NCI-H1105 (cell line): ENCODE measurements around the gene UBA7.
"Not testable (repeated sequence)": the region's sequence is repeated elsewhere in the genome, so short reads cannot be mapped to it uniquely, and the experiment has no call there.

ENCODE experiments used
- DNase-seq: peaks from one replicate; lab custom pipeline; 2025; lab: John Stamatoyannopoulos, UW

Gene UBA7, protein sequence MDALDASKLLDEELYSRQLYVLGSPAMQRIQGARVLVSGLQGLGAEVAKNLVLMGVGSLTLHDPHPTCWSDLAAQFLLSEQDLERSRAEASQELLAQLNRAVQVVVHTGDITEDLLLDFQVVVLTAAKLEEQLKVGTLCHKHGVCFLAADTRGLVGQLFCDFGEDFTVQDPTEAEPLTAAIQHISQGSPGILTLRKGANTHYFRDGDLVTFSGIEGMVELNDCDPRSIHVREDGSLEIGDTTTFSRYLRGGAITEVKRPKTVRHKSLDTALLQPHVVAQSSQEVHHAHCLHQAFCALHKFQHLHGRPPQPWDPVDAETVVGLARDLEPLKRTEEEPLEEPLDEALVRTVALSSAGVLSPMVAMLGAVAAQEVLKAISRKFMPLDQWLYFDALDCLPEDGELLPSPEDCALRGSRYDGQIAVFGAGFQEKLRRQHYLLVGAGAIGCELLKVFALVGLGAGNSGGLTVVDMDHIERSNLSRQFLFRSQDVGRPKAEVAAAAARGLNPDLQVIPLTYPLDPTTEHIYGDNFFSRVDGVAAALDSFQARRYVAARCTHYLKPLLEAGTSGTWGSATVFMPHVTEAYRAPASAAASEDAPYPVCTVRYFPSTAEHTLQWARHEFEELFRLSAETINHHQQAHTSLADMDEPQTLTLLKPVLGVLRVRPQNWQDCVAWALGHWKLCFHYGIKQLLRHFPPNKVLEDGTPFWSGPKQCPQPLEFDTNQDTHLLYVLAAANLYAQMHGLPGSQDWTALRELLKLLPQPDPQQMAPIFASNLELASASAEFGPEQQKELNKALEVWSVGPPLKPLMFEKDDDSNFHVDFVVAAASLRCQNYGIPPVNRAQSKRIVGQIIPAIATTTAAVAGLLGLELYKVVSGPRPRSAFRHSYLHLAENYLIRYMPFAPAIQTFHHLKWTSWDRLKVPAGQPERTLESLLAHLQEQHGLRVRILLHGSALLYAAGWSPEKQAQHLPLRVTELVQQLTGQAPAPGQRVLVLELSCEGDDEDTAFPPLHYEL

DNA sequence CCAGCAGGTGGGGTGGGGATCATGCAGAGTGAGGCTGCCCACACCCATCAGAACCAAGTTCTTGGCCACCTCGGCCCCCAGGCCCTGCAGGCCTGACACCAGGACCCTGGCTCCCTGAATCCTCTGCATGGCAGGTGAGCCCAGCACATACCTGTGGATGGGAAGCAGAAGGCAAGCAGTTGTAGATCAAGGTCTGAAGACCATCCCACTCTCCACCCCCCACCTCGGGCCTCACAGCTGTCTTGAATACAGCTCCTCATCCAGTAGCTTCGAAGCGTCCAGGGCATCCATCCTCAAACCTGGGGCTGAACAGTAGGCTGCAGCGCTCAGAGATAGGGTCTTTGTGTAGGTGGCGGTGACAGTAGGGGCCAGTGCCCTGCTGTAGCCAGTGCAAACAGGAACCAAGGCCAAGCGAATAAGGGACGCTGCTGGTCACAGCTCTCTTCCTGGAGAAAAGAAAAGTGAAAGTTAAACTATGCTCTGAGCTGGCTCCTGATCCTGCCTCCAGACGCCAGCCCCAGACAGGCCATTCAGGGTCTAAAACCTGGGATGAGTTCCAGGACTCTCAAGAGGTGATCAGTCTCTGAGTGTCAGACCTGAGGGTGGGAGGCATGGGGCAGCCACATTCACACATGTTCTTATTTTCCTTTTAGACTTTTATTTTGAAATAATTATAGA lies at the start of gene UBA7:
Gene UBA7, minus strand, starts transcription at position 457 of the 678 bp plus-strand sequence. Its CDS starts 166 bp downstream, at position 291.
- no peak for DNase-seq

DNA sequence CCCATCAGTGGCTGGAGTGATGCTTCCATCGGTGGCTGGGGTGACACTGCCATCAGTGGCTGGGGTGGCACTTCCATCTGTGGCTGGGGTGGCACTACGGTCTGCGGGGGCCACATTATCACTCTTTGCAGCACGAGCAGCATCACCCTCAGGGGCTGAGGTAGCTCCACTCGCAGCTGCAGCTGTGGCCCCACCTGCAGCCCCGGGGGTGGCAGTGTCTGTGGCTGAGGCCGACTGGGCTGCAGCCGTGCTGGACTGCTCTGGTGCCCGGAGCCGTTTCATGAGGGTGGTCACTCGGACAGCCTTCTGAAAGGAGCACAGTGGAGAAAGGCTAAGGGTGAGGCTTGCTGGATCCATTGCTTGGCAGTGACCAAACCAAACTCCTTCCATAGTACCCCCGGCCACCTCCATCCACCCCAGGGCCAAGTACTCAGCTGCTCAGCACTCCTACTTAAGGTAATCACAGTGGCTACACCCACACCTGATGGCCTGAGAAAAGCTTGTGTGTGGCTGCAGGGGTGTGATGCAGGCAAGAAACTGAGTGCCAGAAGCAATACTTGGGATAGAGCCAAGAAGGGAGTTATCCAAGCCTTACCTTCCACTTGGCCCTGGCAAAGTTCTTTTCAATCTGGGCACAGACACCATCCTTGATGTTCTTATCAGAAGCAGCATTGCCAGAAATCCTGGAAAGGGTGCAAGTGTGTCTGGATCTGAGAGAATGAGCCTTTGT lies 46.0 kb upstream of the UBA7 start:
- no peak for DNase-seq

DNA sequence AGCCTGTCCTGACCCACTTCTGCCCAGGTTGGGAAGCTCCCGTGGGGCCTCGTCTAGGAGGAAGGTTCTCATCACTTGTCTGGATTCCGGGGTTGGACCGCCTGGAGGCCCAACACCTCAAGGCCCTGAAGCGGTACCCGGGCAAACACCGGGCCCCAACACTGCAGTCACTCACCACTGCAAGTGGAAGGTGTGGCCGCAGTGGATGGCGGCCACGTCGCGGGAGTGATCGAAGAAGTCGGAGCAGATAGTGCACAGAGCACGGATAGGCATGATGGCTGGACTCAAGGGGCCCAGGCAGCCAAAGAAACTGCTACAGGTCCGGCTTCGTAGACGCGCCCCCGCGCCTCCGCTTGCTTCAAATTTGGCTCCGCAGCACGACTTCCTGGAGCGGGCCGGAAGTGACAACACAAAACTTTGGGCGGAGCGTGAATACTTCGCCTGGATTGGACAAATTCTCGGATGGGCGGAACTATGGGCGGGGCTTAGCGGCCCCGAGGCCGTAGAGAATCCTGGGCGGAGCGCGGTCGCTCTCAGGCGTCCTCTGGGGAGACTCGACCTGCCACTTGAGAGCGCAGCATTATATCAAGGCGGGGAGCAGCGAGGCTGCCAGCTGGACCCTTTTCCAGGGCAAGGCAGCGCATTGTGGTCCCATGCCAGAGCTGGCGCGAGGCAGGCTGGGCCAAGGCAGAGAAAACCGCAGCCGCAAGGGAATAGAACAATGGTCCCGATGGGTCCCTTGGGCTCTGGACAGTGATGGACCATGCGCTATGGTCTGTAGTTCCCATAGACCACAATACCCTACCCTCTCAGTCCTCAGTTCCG lies 42.6 kb upstream of the UBA7 start, which contains the start of gene TRAIP:
Gene TRAIP, minus strand, starts transcription at position 384 of the 825 bp plus-strand sequence. Its CDS starts 111 bp downstream, at position 273.
- peak; percentile 79 for DNase-seq

DNA sequence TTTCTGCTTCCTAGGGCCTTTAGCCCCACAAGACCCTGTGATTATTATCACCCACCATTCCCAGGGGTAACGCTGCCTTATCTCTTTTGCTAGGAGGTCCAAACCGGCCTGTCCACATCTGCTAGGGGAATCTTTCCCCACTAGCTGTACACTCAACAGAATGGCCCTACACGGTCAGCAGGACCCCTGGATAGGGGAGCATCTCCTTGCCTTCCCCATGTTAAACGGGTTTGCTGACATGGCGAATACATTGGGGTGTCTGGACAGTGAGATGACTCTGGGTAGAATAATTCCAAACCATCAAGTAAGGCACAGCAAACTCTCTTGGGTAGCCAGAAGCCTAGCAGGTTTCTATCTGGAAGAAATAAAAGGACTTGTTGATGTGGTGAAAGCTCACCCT lies 41.9 kb upstream of the UBA7 start:
- no peak for DNase-seq

DNA sequence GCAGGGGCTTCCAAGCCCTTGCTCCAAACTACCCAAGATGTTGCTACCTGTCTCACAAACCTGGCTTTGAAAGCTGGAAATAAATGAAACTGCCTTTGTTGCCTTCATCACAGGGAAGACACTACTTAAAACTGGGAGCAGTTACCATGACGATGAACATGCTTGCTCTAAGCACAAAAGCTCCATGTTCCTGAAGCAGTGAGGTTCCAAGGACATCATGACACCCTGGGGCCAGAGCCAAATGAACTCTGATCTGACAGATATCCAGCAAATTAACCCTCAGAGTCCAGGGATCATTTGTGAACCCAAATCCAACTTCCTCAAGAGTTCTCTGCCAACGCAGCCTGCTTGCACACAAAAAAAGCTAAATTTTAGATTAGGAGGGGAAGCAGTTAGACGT lies 31.9 kb upstream of the UBA7 start:
- DNase-seq: no peak

DNA sequence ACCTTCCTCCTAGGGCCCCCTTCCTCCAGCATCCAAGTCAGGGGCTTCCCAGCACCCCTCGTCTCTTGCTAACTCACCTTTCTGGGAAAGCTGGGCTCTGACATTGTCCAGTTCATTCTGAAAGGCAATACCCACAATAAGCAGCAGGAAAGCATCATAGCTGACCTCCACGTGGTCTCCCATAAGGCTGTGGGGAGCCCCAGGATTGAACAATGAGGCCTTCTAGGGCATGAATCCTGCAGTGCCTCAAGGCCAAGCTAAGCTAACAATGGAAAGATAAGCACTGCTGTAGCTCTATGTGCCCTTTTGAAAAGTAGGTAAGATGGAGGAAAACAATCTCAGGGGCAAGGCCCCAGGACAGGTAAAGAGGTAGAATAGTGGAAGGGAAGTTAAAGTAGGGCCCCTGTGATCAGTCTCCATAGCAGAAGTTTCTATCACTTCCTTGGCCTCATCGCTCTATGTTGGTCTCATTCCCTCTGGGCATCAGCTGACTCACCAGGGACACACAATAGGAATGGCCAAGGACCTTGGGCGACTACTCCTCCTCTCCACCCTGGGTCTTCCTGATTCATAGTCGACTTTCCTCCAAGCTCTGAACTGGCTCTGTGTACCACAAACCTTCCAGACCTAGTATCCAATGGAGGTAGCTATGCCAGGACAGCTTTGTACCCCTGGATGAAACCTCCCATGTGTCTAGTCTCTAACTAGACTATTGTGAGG lies 30.9 kb upstream of the UBA7 start:
- no peak for DNase-seq

DNA sequence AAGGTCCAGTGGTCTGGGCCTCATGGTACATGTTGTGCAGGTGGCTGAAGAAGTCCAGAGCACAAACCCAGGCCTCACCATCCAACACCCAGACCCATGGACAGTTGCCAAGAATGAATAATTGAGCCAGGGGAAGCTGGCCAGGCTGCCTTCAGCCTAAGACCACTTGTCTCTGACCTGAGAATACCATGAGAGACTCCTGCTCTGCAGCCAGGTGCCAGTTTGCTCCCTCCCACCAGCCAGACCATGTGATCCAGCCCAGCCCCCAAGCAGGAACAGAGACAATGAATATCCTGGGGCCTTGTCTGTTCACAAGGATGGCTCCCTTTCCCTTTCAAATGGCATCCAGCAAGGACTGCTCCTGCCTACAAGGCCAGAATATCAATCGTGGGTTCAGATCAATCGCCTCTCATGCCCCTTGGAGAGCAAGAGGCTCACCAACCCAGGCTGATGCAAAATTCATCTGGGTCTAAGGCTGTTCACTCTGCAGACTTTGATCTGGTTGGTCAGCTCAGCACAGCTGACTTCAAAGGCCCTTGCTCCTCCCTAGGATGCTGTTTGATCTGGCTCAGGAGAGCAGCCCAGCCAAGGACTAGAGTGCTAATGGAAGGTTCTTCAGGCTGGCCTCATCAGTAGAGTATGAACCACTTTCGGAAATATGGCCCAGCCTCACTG lies 29.2 kb upstream of the UBA7 start:
- no peak for DNase-seq

DNA sequence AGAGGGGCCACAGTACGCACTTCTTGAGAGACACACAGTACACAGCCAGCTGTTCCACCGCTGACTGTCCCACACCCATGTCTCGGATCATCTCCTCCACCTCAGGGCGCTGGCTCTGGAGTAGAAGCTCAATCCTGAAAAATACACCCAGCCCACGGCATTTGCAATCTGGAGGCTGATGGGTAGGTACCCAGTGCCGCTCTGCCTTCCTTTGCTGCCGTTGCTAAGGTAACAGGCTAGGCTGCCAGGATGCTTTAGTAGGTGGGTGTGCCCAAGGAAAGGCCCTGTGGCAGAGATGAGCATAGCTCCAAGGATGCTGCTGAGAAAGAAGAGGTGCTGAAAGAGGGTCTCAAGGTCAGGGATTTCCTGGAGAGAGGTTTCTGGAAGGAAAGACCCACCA lies 28.1 kb upstream of the UBA7 start:
- no peak for DNase-seq

DNA sequence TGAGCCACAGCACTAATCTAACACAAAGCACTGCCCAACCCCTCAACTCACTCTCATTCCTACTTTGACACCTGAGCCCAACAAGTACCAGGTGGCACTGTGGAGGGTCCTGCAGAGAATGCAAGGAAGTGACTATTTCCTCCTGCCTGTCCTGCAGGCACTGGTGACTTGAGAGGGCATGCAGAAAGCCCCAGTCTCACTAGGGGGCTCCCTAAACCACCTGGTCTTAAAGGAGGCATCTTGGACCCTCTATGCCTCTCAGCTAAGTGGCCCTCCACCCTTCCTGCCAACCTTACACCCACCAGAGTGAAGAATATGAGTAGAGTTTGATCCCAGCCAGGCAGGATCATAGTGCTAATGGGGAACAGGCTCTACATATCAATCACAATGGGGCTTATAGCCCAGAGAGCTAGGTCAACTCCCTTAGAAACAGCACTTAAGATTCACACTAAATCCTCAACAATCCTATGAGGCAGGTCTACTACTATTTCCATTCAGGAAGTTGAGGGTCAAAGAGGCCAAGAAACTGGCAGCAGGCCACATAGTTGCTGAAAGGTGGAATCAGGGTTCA lies 27.5 kb upstream of the UBA7 start:
- DNase-seq: no peak

DNA sequence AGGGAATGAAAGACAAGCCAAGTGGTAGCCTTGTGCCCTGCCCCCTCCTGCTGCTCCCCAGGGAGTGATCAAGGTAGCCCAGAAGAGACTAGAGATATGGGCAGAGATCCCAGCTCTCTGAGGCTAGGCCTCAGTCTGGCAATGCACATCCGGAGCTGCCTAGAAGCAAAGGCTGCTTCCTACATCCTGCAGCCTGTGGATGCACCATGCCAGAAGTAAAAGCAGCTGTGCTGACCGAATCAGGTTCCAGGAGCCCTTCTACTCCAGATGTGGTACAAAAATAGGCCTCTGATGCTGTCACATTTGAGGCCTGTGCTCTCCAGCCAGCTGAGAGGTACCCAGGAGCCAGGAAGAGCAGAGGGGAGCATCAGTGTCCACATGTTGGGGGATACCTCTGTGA lies 26.6 kb upstream of the UBA7 start:
- DNase-seq: no peak

DNA sequence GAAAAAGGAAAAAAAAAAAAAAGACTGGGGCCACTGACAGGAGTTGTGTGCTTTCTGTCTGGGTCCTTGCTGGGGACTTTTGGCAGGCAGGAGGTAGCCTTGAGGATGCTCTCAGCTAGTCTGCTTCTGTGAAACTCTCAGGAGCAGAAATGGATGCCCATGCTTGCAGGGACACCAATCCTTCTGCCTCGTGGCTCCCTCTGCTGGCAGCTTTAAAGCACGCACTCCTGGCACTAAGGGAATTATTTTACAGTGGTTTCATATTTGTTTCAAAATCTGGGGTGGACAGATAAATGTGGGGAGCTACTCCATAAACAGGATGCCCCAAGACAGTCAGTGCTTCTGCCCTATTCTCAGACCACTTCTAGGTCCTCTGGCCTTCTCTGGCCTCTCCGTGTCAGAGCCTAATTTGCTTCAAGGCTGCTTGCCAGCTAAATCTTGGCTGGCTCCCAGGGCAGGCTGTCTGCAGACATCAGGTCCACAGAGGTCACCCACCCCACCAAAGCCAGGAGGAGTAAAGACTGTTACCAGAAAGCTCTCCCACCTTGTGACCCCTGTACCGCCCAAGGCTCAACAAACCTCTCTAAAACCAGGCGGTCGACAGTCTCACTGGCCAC lies 25.5 kb upstream of the UBA7 start:
- DNase-seq: peak; percentile 30

DNA sequence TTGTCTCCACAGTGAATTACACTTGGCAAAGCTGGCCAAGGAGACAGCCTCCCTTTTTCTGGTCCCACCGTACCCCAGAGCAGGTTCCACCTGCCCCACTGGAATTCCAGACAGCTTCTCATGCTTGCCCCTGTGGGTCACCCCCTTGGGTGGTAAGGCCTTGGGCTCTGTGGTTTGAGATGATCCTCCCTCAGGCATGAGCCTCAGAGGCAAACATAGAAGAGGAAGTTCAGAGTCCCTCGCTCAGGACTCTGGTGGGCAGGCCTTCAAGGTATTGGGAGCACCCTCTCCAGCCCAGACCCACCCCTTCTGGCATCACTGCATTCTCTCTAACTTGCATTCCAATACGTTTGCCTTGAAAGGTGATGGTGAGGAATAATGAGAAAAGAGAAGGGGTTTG lies 17.6 kb upstream of the UBA7 start:
- DNase-seq: no peak

DNA sequence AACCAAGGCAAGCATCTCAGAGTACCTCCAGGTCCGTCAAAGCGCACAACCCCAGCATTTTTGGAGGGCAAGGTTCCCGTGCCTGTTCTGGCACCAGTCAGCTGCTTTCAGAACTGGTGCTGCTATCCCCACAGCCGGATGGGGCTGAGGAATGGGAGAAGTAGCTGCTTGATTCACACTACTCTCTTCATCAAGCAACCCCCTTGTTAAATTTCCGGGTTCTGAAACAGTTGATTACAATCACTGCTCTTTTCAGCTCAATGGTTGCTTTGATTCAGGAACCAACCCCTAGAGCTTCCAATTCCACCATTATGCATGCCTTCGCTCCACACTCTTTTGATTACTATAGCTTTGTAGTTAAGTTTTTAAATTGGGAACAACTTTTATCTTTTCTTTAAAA lies 12.3 kb upstream of the UBA7 start:
- DNase-seq: no peak

DNA sequence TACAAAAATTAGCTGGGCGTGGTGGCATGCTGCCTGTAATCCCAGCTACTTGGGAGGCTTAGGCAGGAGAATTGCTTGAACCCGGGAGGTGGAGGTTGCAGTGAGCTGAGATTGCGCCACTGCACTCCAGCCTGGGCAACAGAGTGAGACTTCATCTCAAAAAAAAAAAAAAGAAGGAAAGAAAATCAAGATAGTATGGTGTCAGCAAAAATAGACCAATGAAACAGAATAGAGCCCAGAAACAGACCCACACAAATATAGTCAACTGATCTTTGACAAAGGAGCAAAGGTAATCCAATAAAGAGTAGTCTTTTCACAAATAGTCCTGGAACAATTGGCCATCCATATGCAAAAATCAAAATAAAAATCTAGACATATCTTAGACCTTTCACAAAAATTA lies 9.4 kb upstream of the UBA7 start:
- DNase-seq: not testable (repeated sequence)

DNA sequence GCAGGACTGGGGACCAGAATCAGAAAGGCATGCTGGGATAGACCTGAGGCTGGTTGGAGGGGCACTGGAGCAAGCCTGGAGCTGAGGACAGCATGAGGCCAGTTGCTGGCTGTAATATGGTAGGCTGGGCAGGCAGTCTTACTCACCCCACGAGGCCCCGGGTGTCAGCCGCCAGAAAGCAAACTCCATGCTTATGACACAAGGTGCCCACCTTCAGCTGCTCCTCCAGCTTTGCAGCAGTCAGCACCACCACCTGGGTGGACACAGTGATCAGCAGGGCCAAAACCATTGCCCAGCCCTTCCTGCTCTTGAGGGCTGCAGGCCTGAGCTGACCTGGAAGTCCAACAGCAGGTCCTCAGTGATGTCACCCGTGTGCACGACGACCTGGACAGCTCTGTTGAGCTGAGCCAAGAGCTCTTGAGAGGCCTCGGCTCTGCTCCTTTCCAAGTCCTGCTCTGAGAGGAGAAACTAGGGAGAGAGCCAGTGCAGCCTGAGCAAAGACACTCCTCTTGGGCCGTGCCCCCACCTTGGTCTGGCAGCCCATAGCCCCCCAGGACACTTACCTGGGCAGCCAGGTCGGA lies 747 bp downstream of the UBA7 start:
- DNase-seq: no peak

DNA sequence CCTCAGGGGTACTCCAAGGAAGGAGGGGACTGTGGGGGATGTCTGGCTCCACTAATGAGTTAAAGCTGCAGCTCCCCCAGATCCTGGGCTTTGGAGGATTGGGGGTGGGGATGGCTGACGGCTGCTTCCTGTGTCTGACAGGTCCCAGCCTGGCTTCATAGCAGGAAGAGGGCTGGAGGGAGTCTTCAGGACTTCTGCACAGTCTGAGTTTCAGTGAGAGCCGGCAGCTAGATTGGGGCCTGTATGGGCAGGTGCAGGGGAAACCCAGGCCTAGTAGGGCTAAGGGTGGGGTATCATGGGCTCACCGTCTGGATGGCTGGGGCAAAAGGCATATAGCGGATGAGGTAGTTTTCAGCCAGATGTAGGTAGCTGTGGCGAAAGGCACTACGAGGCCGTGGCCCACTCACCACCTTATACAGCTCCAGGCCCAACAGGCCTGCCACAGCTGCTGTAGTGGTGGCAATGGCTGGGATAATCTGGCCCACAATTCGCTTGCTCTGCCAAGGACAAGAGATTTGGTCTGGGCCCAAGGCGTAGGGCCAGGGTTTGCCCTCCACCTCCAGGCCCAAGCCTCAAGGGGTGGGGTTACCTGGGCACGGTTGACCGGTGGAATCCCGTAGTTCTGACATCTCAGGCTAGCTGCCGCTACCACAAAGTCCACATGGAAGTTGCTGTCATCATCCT lies 6.2 kb downstream of the UBA7 start:
- no peak for DNase-seq

DNA sequence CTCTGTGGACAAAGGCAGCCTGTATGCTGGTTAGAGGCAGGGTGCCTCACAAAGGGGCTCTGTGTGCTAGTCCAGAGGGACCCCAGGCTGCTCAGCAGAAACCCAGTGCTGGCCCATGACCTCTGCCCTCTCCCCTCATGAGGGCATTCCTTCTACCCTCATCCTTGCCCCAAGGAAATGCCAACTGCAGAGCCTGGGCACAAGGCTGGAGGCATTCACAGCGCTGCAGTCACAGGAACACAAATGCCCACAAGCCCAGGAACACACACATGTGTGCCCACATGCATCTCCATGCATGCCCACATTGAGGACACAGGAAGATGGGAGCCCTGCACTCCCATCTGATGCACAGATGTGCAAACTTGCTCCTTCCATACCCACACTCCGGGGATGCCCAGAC lies 6.9 kb downstream of the UBA7 start:
- no peak for DNase-seq
